K562 (cell line): ENCODE measurements around the gene C1orf167. TPM values are rescaled to one million over a fixed set of nuclear protein-coding genes. Genes with fewer than 3 reads are reported as not detected.

ENCODE experiments used
- ARID2 ChIP-seq: fragments of 450-650 bp; IDR thresholded peaks from 2 replicates; pipeline ENCODE4 v1.6.1; 2017; ENCODE audit warnings: antibody characterized with exemption, mild to moderate bottlenecking
- BHLHE40 ChIP-seq: IDR thresholded peaks from 2 replicates; pipeline ENCODE4 v1.6.1; 2011; ENCODE audit warnings: low read length, improper control_type of control experiment
- HDAC8 ChIP-seq: fragments of 450-650 bp; IDR thresholded peaks from 2 replicates; pipeline ENCODE4 v1.6.1; 2016; ENCODE audit warnings: mild to moderate bottlenecking, missing genetic modification characterization, moderate library complexity, missing compliant biosample characterization
- NCOA1 ChIP-seq: fragments of 450-650 bp; IDR thresholded peaks from 2 replicates; pipeline ENCODE4 v1.6.1; 2016; ENCODE audit warnings: low read depth
- NFE2L1 ChIP-seq: fragments of 450-650 bp; IDR thresholded peaks from 2 replicates; pipeline ENCODE4 v1.6.1; 2016; ENCODE audit warnings: missing genetic modification characterization, low read depth, mild to moderate bottlenecking, missing compliant biosample characterization, moderate library complexity, borderline replicate concordance
- SMARCA5 ChIP-seq: fragments of 450-650 bp; IDR thresholded peaks from 2 replicates; pipeline ENCODE4 v1.6.1; 2016
- TARDBP ChIP-seq: fragments of 450-650 bp; IDR thresholded peaks from 2 replicates; pipeline ENCODE4 v1.6.1; 2016
- ZBTB8A ChIP-seq: fragments of 450-650 bp; IDR thresholded peaks from 2 replicates; pipeline ENCODE4 v1.6.1; 2018; ENCODE audit warnings: mild to moderate bottlenecking, moderate library complexity; ENCODE audit not compliant: partially characterized antibody
- ZNF407 ChIP-seq: fragments of 450-650 bp; IDR thresholded peaks from 2 replicates; pipeline ENCODE4 v1.6.1; 2016; ENCODE audit warnings: low read depth
- ZNF76 ChIP-seq: fragments of 250-450 bp; sonication (Bioruptor Pico); IDR thresholded peaks from 2 replicates; pipeline ENCODE4 v1.4.0; 2020; ENCODE audit warnings: mild to moderate bottlenecking, moderate library complexity, borderline replicate concordance
- polyA plus RNA-seq, 8 experiments: library from polyadenylated mRNA; depleted of rRNA in 4 of 8; stranded (reverse) in 5 of 8; unstranded in 3 of 8; fragments of >200 nt; fragmentation: Nextera tagmentation in 2 of 8; fragmentation: Illumina TruSeq in 1 of 8; extraction: Ambion mirVana in 2 of 8; extraction: Trizol in 1 of 8; gene quantifications; 2 replicates each; pipeline versions ENCODE4 v1.2.1 to v1.2.3, GENCODE V29; 2011 to 2014; ENCODE audit warnings: inconsistent platforms in 1 of 8, missing spikeins in 1 of 8
- total RNA-seq, 7 experiments: library from RNA; depleted of rRNA in 6 of 7; stranded (reverse); fragments of >200 nt in 6 of 7; fragmentation: Illumina TruSeq in 2 of 7; extraction: Trizol in 2 of 7; gene quantifications; 2 replicates each; pipeline versions ENCODE4 v1.2.1 to v1.2.3, GENCODE V29; 2011 to 2021; ENCODE audit warnings: low replicate concordance in 1 of 7

C1orf167 gene
- total and polyA plus RNA-seq, 9 of the 15 experiments (the other 6 are each of a cell fraction or from before 2014, with no cell fraction given): 0.22 to 0.86 (median 0.31) TPM; not detected in 2

- TF ChIP-seq ZNF407 (no peak), ZNF76 (CRISPR knock-in tag) (no peak), NCOA1 (no peak), ZBTB8A (no peak), HDAC8 (tag) (no peak), NFE2L1 (tag) (no peak), TARDBP (no peak), SMARCA5 (0 out of 2 replicates have a peak, but pooled peaks have one; percentile 38), BHLHE40 (no peak), ARID2 (no peak)
Observed at GRCh38 chr1:11774753-11775152, 12.8 kb downstream of the C1orf167 start (continued).
